Stomach (tissue), 9 donors: ENCODE results near the gene CEL. TPM values are rescaled to one million over a fixed set of nuclear protein-coding genes. Genes with fewer than 3 reads are reported as not detected.

Experiments
- DNase-seq, 2 donors: peaks; one replicate each; pipeline versions ENCODE4 v3.0.0 to v3.0.0-alpha.2; 2013 to 2019
- H3K27ac ChIP-seq, 5 donors: fragments of 200-600 bp in 4 of 5; sonication (generic) in 4 of 5; one replicate each; pipeline ENCODE4 v1.5.1; 2013 to 2019; ENCODE audit warnings: mild to moderate bottlenecking in 1 of 5, moderate library complexity in 1 of 5
- H3K27me3 ChIP-seq, 3 donors: fragments of 200-600 bp; sonication (generic); one replicate each; pipeline ENCODE4 v1.5.1; 2017 to 2019; ENCODE audit warnings: mixed run types in 1 of 3
- H3K36me3 ChIP-seq, 4 donors: fragments of 200-600 bp; sonication (generic); 1 replicate in 3 of 4; 2 replicates in 1 of 4; pipeline ENCODE4 v1.5.1; 2016 to 2019
- H3K4me1 ChIP-seq, 4 donors: fragments of 200-600 bp; sonication (generic); one replicate each; pipeline ENCODE4 v1.5.1; 2016 to 2019
- H3K4me3 ChIP-seq, 4 donors: fragments of 200-600 bp; sonication (generic) in 3 of 4; one replicate each; pipeline ENCODE4 v1.5.1; 2016 to 2019; ENCODE audit warnings: mild to moderate bottlenecking in 1 of 4
- H3K9me3 ChIP-seq, 4 donors: fragments of 200-600 bp; sonication (generic); one replicate each; pipeline ENCODE4 v1.5.1; 2016 to 2019
- CTCF ChIP-seq, 7 experiments: fragments of 450-650 bp in 4 of 7; fragments of 200-600 bp in 3 of 7; sonication (generic) in 3 of 7; IDR thresholded peaks; one replicate each; pipeline ENCODE4 v1.5.1; 2016 to 2019; ENCODE audit warnings: antibody characterized with exemption in 7 of 7, control low read depth in 2 of 7, mild to moderate bottlenecking in 1 of 7
- EP300 ChIP-seq: sonication (generic); formaldehyde crosslinking; IDR thresholded peaks from one replicate; pipeline ENCODE4 v1.6.1; 2017; ENCODE audit warnings: antibody characterized with exemption
- POLR2A ChIP-seq, 4 donors: fragments of 450-650 bp; IDR thresholded peaks; one replicate each; pipeline ENCODE4 v1.6.1; 2016; ENCODE audit warnings: antibody characterized with exemption in 4 of 4, control low read depth in 2 of 4, mild to moderate bottlenecking in 1 of 4, moderate library complexity in 1 of 4
- POLR2AphosphoS5 ChIP-seq, 3 donors: sonication (generic); formaldehyde crosslinking; IDR thresholded peaks; one replicate each; pipeline ENCODE4 v1.6.1; 2016; ENCODE audit warnings: antibody characterized with exemption in 3 of 3
- WGBS, 5 donors: extraction: QIAGEN DNeasy Blood & Tissue Kit in 3 of 5; methylation state at CpG; one replicate each; pipeline versions ENCODE4 v1.1.5 to v1.1.7; 2013 to 2018; 5-methylcytosine and 5-hydroxymethylcytosine counted together
- intact Hi-C: fragments of 100-400 bp; cut with DNase I; formaldehyde crosslinking; loops from one replicate; pipeline ENCODE4 v1.15.1; 2023; ENCODE audit warnings: low total_unique reads
- polyA plus RNA-seq, 3 donors: library from polyadenylated mRNA; stranded (reverse); fragments of 200-250 nt; gene quantifications; one replicate each; pipeline ENCODE4 v1.2.3, GENCODE V29; 2013
- total RNA-seq, 5 donors: library from RNA; depleted of rRNA; stranded (reverse); fragments of >200 nt; gene quantifications; one replicate each; pipeline versions ENCODE4 v1.1.0 to v1.2.3, GENCODE V29; 2014 to 2016
- donor health status: healthy with polysubstance abuse.
- donor health status: Bipolar disorder and iron deficiency.
- donor health status: healthy.

Gene CEL
- total and polyA plus RNA-seq, 8 donors: 1.2 to 9.9 (median 2.0) TPM; not detected in 3

- no peak for TF ChIP-seq EP300
- TF ChIP-seq POLR2AphosphoS5 (IDR thresholded peaks at IDR 0.05): no peak
- H3K36me3 ChIP-seq: peaks cover 18 to 30% (median 29%) of the 10 kb centered on the region in 4 donors
- intact Hi-C loops: no loop called here
- 19 to 47% (median 40%) methylated on average over 9 to 20 of the region's 20 CpGs for WGBS, 5 donors
- peak overlapping the region; percentile 20 to 91 (median 72) for H3K27ac ChIP-seq
- H3K4me3 ChIP-seq: peak overlapping the region in 1 of 4 donors; percentile 17
- H3K4me1 ChIP-seq: peaks cover 56 to 79% (median 70%) of the 10 kb centered on the region in 4 donors
- H3K9me3 ChIP-seq: no peaks in the 10 kb centered on the region
- peak in 1 of 2 donors; percentile 75 for DNase-seq
- no peaks in the 10 kb centered on the region for H3K27me3 ChIP-seq
These were observed 52.4 kb downstream of the CEL start for GRCh38 chr9:133113949-133114885.

GRCh38 chr9:133114886-133115603 lies 53.3 kb downstream of the CEL start:
- WGBS, 5 donors: 85 to 92% (median 89%) methylated on average over 3 to 19 of the region's 19 CpGs
- H3K36me3 ChIP-seq: peaks cover 10 to 21% (median 21%) of the 10 kb centered on the region in 4 donors
- TF ChIP-seq EP300: no peak
- no peak for TF ChIP-seq POLR2A (IDR thresholded peaks at IDR 0.05)
- no peak for TF ChIP-seq CTCF (IDR thresholded peaks at IDR 0.05)
- TF ChIP-seq POLR2AphosphoS5 (IDR thresholded peaks at IDR 0.05): no peak
- intact Hi-C loops: no loop called here
- H3K4me3 ChIP-seq: no peak overlapping the region
- DNase-seq: no peak
- H3K4me1 ChIP-seq: peaks cover 64 to 87% (median 78%) of the 10 kb centered on the region in 4 donors
- H3K27me3 ChIP-seq: no peaks in the 10 kb centered on the region
- no peaks in the 10 kb centered on the region for H3K9me3 ChIP-seq
- peak overlapping the region in 4 of 5 donors; percentile 63 to 91 (median 76) for H3K27ac ChIP-seq

- peaks cover 71 to 94% (median 86%) of the 10 kb centered on the region in 4 donors for H3K4me1 ChIP-seq
- no peak overlapping the region for H3K4me3 ChIP-seq
- 75 to 84% (median 84%) methylated on average over 15 to 32 of the region's 32 CpGs for WGBS, 5 donors
- intact Hi-C loops: no loop called here
- no peak for TF ChIP-seq POLR2A (IDR thresholded peaks at IDR 0.05)
- peak in 1 of 2 donors; percentile 25 for DNase-seq
- H3K27ac ChIP-seq: peak overlapping the region in 3 of 5 donors; percentile 72 to 91 (median 80)
- H3K27me3 ChIP-seq: no peaks in the 10 kb centered on the region
- peaks cover 4 to 14% (median 14%) of the 10 kb centered on the region in 4 donors for H3K36me3 ChIP-seq
- H3K9me3 ChIP-seq: no peaks in the 10 kb centered on the region
These were observed 54.0 kb downstream of the CEL start for GRCh38 chr9:133115604-133116345.

- Histone ChIP-seq H3K4me3 (no peak overlapping the region), H3K27ac (peak overlapping the region in 3 of 5 donors; percentile 12 to 94 (median 91)), H3K4me1 (peaks cover 71 to 96% (median 91%) of the 10 kb centered on the region in 4 donors), H3K9me3 (no peaks in the 10 kb centered on the region), H3K27me3 (no peaks in the 10 kb centered on the region), H3K36me3 (peaks cover 0 to 6% (median 6%) of the 10 kb centered on the region in 4 donors)
- intact Hi-C loops: no loop called here
- WGBS, 5 donors: 65 to 87% (median 80%) methylated on average over 10 to 20 of the region's 20 CpGs
- peak in 1 of 2 donors; percentile 9 for DNase-seq
- TF ChIP-seq EP300 (no peak), POLR2A (IDR thresholded peaks at IDR 0.05) (no peak), CTCF (IDR thresholded peaks at IDR 0.05) (no peak), POLR2AphosphoS5 (IDR thresholded peaks at IDR 0.05) (no peak)
These were observed 54.8 kb downstream of the CEL start for GRCh38 chr9:133116346-133117231.
